IMR-90 (cell line): ENCODE results near the gene PRKAR1B. TPM values are rescaled to one million over a fixed set of nuclear protein-coding genes. Genes with fewer than 3 reads are reported as not detected.

ENCODE experiments used
- ATAC-seq: fragments of 200-7000 bp; cut with Tn5 transposase; 2 replicates; pipeline ENCODE4 v1.9.1; 2020; ENCODE audit warnings: low read depth, mild to moderate bottlenecking, moderate library complexity
- BruUV-seq: library from RNA; stranded (reverse); fragments of 400-500 nt; replicated peaks from 2 replicates; lab custom pipeline; 2021; lab: Mats Ljungman, UMichigan
- CTCF ChIA-PET: fragments of 300-600 bp; formaldehyde crosslinking; extraction: SDS; loops from one replicate; lab custom pipeline; 2021; ENCODE audit warnings: antibody characterized with exemption; lab: Yijun Ruan, JAX
- POLR2A ChIA-PET: fragments of 300-600 bp; sonication (Branson Sonifier 250); formaldehyde crosslinking; loops from one replicate; lab custom pipeline; 2022; ENCODE audit warnings: antibody characterized with exemption; ENCODE audit not compliant: unreplicated experiment; lab: Charles Lee
- DNase-seq: peaks from one replicate; pipeline ENCODE4 v3.0.0; 2013
- H2AFZ ChIP-seq: replicated peaks from 2 replicates; pipeline ENCODE3; 2013; ENCODE audit warnings: low read length, mild to moderate bottlenecking; ENCODE audit not compliant: poor library complexity
- H2AK5ac ChIP-seq: 2 replicates; pipeline ENCODE4 v1.6.1; 2013; ENCODE audit warnings: low read depth, low read length, inconsistent platforms
- H2AK9ac ChIP-seq: replicated peaks from 2 replicates; pipeline ENCODE3; 2013; ENCODE audit warnings: mild to moderate bottlenecking, low read depth, low read length, moderate library complexity; ENCODE audit not compliant: poor library complexity
- H2BK120ac ChIP-seq: 2 replicates; pipeline ENCODE4 v1.6.1; 2013; ENCODE audit warnings: low read depth, low read length, inconsistent platforms
- H2BK15ac ChIP-seq: 3 replicates; pipeline ENCODE4 v1.6.1; 2013; ENCODE audit warnings: low read depth, low read length, inconsistent platforms
- H2BK20ac ChIP-seq: 2 replicates; pipeline ENCODE4 v1.6.1; 2013; ENCODE audit warnings: low read depth, mild to moderate bottlenecking, inconsistent platforms, low read length, moderate library complexity
- H2BK5ac ChIP-seq: 2 replicates; pipeline ENCODE4 v1.6.1; 2013; ENCODE audit warnings: mild to moderate bottlenecking, low read depth, low read length, inconsistent platforms; ENCODE audit not compliant: poor library complexity, severe bottlenecking
- H3K14ac ChIP-seq: replicated peaks from 2 replicates; pipeline ENCODE4 v1.6.1; 2013; ENCODE audit warnings: low read depth, low read length, inconsistent platforms
- H3K18ac ChIP-seq: 2 replicates; pipeline ENCODE4 v1.6.1; 2013; ENCODE audit warnings: low read depth, low read length, control low read depth
- H3K23ac ChIP-seq: 2 replicates; pipeline ENCODE4 v1.6.1; 2013; ENCODE audit warnings: low read depth, low read length, inconsistent platforms
- H3K27ac ChIP-seq: 2 replicates; pipeline ENCODE4 v1.5.1; 2013; ENCODE audit warnings: mild to moderate bottlenecking, control low read depth, low read length; ENCODE audit not compliant: insufficient read depth
- H3K27me3 ChIP-seq: 2 replicates; pipeline ENCODE4 v1.6.1; 2013; ENCODE audit warnings: low read length; ENCODE audit not compliant: control insufficient read depth, insufficient read depth
- H3K36me3 ChIP-seq: 2 replicates; pipeline ENCODE4 v1.6.1; 2013; ENCODE audit warnings: low read length, mixed read lengths; ENCODE audit not compliant: control insufficient read depth, insufficient read depth
- H3K4ac ChIP-seq: 2 replicates; pipeline ENCODE4 v1.6.1; 2013; ENCODE audit warnings: low read depth, low read length, inconsistent platforms
- H3K4me1 ChIP-seq: 2 replicates; pipeline ENCODE4 v1.6.1; 2013; ENCODE audit warnings: low read length, mixed read lengths; ENCODE audit not compliant: control insufficient read depth, insufficient read depth
- H3K4me2 ChIP-seq: 2 replicates; pipeline ENCODE4 v1.6.1; 2013; ENCODE audit warnings: low read depth, mild to moderate bottlenecking, control low read depth, low read length, moderate library complexity
- H3K4me3 ChIP-seq: 2 replicates; pipeline ENCODE4 v1.5.1; 2013; ENCODE audit warnings: low read depth, mild to moderate bottlenecking, control low read depth, low read length, moderate library complexity; ENCODE audit not compliant: insufficient read depth
- H3K56ac ChIP-seq: 2 replicates; pipeline ENCODE4 v1.6.1; 2013; ENCODE audit warnings: low read length, inconsistent platforms; ENCODE audit not compliant: insufficient read depth; ENCODE audit errors: extremely low read depth
- H3K79me1 ChIP-seq, 2 experiments: 2 replicates each; pipeline ENCODE4 v1.6.1; 2013; ENCODE audit warnings: low read length in 2 of 2, inconsistent platforms in 1 of 2, low read depth in 1 of 2
- H3K9ac ChIP-seq: 2 replicates; pipeline ENCODE4 v1.6.1; 2013; ENCODE audit warnings: low read depth, low read length, control low read depth
- H3K9me1 ChIP-seq: 2 replicates; pipeline ENCODE4 v1.6.1; 2013; ENCODE audit warnings: low read length, inconsistent platforms; ENCODE audit not compliant: insufficient read depth
- H3K9me3 ChIP-seq: 2 replicates; pipeline ENCODE4 v1.6.1; 2013; ENCODE audit warnings: low read length; ENCODE audit not compliant: control insufficient read depth, insufficient read depth
- H4K20me1 ChIP-seq: 2 replicates; pipeline ENCODE4 v1.6.1; 2013; ENCODE audit warnings: low read length, inconsistent platforms; ENCODE audit not compliant: insufficient read depth
- H4K5ac ChIP-seq: 2 replicates; pipeline ENCODE4 v1.6.1; 2013; ENCODE audit warnings: mild to moderate bottlenecking, low read depth, low read length, control low read depth
- H4K8ac ChIP-seq, 2 experiments: 2 replicates each; pipeline ENCODE4 v1.6.1; 2013; ENCODE audit warnings: low read depth in 2 of 2, low read length in 2 of 2, control low read depth in 1 of 2, inconsistent platforms in 1 of 2
- H4K91ac ChIP-seq: 2 replicates; pipeline ENCODE4 v1.6.1; 2013; ENCODE audit warnings: low read depth, low read length, inconsistent platforms; ENCODE audit not compliant: insufficient read depth
- CEBPB ChIP-seq: IDR thresholded peaks from 2 replicates; pipeline ENCODE4 v1.6.1; 2012; ENCODE audit warnings: low read depth, low read length, improper control_type of control experiment
- CHD1 ChIP-seq: IDR thresholded peaks from 2 replicates; pipeline ENCODE4 v1.6.1; 2012; ENCODE audit warnings: low read depth, low read length, improper control_type of control experiment
- CTCF ChIP-seq: conservative IDR thresholded peaks from 2 replicates; pipeline ENCODE4 v1.5.1; 2012; ENCODE audit warnings: mild to moderate bottlenecking, low read depth, low read length, improper control_type of control experiment
- ELK1 ChIP-seq: fragments of 150-350 bp; IDR thresholded peaks from 2 replicates; pipeline ENCODE4 v1.6.1; 2016; ENCODE audit warnings: low read depth, mild to moderate bottlenecking, low read length, moderate library complexity, borderline replicate concordance
- FOS ChIP-seq: fragments of 150-350 bp; IDR thresholded peaks from 2 replicates; pipeline ENCODE4 v1.6.1; 2016; ENCODE audit warnings: low read depth, low read length
- MAFK ChIP-seq: IDR thresholded peaks from 2 replicates; pipeline ENCODE4 v1.6.1; 2012; ENCODE audit warnings: low read depth, low read length, improper control_type of control experiment
- MXI1 ChIP-seq: IDR thresholded peaks from 2 replicates; pipeline ENCODE4 v1.6.1; 2012; ENCODE audit warnings: low read depth, mild to moderate bottlenecking, low read length, moderate library complexity, borderline replicate concordance
- NFE2L2 ChIP-seq: fragments of 150-350 bp; IDR thresholded peaks from 2 replicates; pipeline ENCODE4 v1.6.1; 2016; ENCODE audit warnings: low read depth, mild to moderate bottlenecking, low read length
- POLR2A ChIP-seq: IDR thresholded peaks from 2 replicates; pipeline ENCODE4 v1.6.1; 2012; ENCODE audit warnings: mild to moderate bottlenecking, low read depth, low read length
- RAD21 ChIP-seq: IDR thresholded peaks from 2 replicates; pipeline ENCODE4 v1.6.1; 2012; ENCODE audit warnings: low read length, improper control_type of control experiment
- RCOR1 ChIP-seq: IDR thresholded peaks from 2 replicates; pipeline ENCODE4 v1.6.1; 2012; ENCODE audit warnings: mild to moderate bottlenecking, low read length, improper control_type of control experiment; ENCODE audit not compliant: insufficient replicate concordance
- RFX5 ChIP-seq: IDR thresholded peaks from 2 replicates; pipeline ENCODE4 v1.8.0; 2012; ENCODE audit warnings: low read depth, mild to moderate bottlenecking, low read length, moderate library complexity
- WGBS, 2 experiments: methylation state at CpG; one replicate each; pipeline versions ENCODE4 v1.1.5 to v1.1.7; 2013; ENCODE audit warnings: missing lambda C conversion rate in 2 of 2; ENCODE audit not compliant: insufficient read length in 1 of 2; ENCODE audit errors: extremely low coverage in 2 of 2; 5-methylcytosine and 5-hydroxymethylcytosine counted together
- dilution Hi-C: fragments of 300-500 bp; cut with HindIII; formaldehyde crosslinking; loops from one replicate; pipeline ENCODE4 v1.14.3; 2018; ENCODE audit warnings: low sequenced_read_pairs; ENCODE audit not compliant: unreplicated experiment
- in situ Hi-C: fragments of 300-500 bp; cut with MboI; formaldehyde crosslinking; loops from 3 replicates; pipeline ENCODE4 v1.14.3; 2019; ENCODE audit warnings: low sequenced_read_pairs, inconsistent platforms, mixed read lengths
- intact Hi-C: fragments of 100-400 bp; cut with micrococcal nuclease; formaldehyde crosslinking; loops from 2 replicates; pipeline ENCODE4 v1.10.0; 2022
- polyA plus RNA-seq, 3 experiments: library from polyadenylated mRNA; depleted of rRNA; stranded (reverse); fragments of >200 nt; gene quantifications; 2 replicates each; pipeline ENCODE4 v1.2.3, GENCODE V29; 2012; ENCODE audit warnings: low replicate concordance in 1 of 3
- total RNA-seq: library from RNA; depleted of rRNA; stranded (reverse); fragments of >200 nt; gene quantifications from 2 replicates; pipeline ENCODE4 v1.2.3, GENCODE V29; 2012

PRKAR1B gene
- total and polyA plus RNA-seq, 2 of the 4 experiments (the other 2 are of a cell fraction) = 15.2 to 20.2 TPM

- CTCF ChIA-PET = no interaction called here
- H2AFZ ChIP-seq = no peak overlapping the region
- ATAC-seq = no peak
- no peak overlapping the region for H4K91ac ChIP-seq
- no peak overlapping the region for H3K56ac ChIP-seq
- H2BK5ac ChIP-seq = no peak overlapping the region
- H2AK9ac ChIP-seq = no peak overlapping the region
- no peaks in the 10 kb centered on the region for H3K4me1 ChIP-seq
- BruUV-seq = no TSS peak
- H3K36me3 ChIP-seq = no peaks in the 10 kb centered on the region
- H2AK5ac ChIP-seq = no peak overlapping the region
- no peak overlapping the region for H3K14ac ChIP-seq
- no peak overlapping the region for H2BK20ac ChIP-seq
- WGBS, 2 experiments = 84% methylated on average over 5 of the region's 12 CpGs; no CpG with 5 or more reads in 1 of the 2 experiments
- H3K27ac ChIP-seq = no peak overlapping the region
- H3K9ac ChIP-seq = no peak overlapping the region
- no peak overlapping the region for H4K8ac ChIP-seq
- no peak overlapping the region for H3K23ac ChIP-seq
- TF ChIP-seq MAFK = no peak
- no peak for TF ChIP-seq CHD1
- TF ChIP-seq NFE2L2 = no peak
- no peak for TF ChIP-seq FOS
- TF ChIP-seq RAD21 = no peak
- TF ChIP-seq RCOR1 = no peak
- TF ChIP-seq CTCF = no peak
- TF ChIP-seq ELK1 = no peak
- no peak for TF ChIP-seq CEBPB
- TF ChIP-seq POLR2A = no peak
- TF ChIP-seq RFX5 = no peak
- no peak for TF ChIP-seq MXI1
- H3K18ac ChIP-seq = no peak overlapping the region
- H4K20me1 ChIP-seq = no peaks in the 10 kb centered on the region
- dilution Hi-C loops (no loop called here), in situ Hi-C loops (no loop called here), intact Hi-C loops (no loop called here)
- H2BK15ac ChIP-seq = no peak overlapping the region
- no peak overlapping the region for H2BK120ac ChIP-seq
- no peaks in the 10 kb centered on the region for H3K9me1 ChIP-seq
- no peak overlapping the region for H3K4me2 ChIP-seq
- DNase-seq = no peak
- no peak overlapping the region for H4K5ac ChIP-seq
- POLR2A ChIA-PET = no interaction called here
- H3K79me1 ChIP-seq = no peaks in the 10 kb centered on the region
- H3K4ac ChIP-seq = no peak overlapping the region
- H3K9me3 ChIP-seq = no peaks in the 10 kb centered on the region
- no peaks in the 10 kb centered on the region for H3K27me3 ChIP-seq
- H3K4me3 ChIP-seq = no peak overlapping the region
These were observed 93.6 kb downstream of the PRKAR1B start for GRCh38 chr7:633381-634018.
